Adrenal gland (tissue), 12 donors: ENCODE results near the gene LACRT. TPM values are rescaled to one million over a fixed set of nuclear protein-coding genes. Genes with fewer than 3 reads are reported as not detected.

ENCODE experiments used
- DNase-seq, 7 donors: peaks; one replicate each; pipeline ENCODE4 v3.0.0-alpha.2; 2019 to 2020
- H3K27ac ChIP-seq, 5 donors: fragments of 200-600 bp; sonication (generic) in 4 of 5; 1 replicate in 3 of 5; 2 replicates in 2 of 5; pipeline versions ENCODE4 v1.5.1 to v1.8.0; 2016 to 2020; ENCODE audit warnings: mild to moderate bottlenecking in 1 of 5
- H3K27me3 ChIP-seq: fragments of 200-600 bp; 2 replicates; pipeline ENCODE4 v1.8.0; 2021
- H3K36me3 ChIP-seq, 2 donors: fragments of 200-600 bp; replicated peaks in 1 of 2; 1 replicate in 1 of 2; 2 replicates in 1 of 2; pipeline versions ENCODE4 v1.5.1 to v1.8.0; 2018 to 2022
- H3K4me1 ChIP-seq, 2 donors: fragments of 200-600 bp; replicated peaks in 1 of 2; 1 replicate in 1 of 2; 2 replicates in 1 of 2; pipeline versions ENCODE4 v1.5.1 to v1.8.0; 2018 to 2021
- H3K4me3 ChIP-seq, 4 donors: fragments of 200-600 bp; sonication (generic) in 3 of 4; one replicate each; pipeline ENCODE4 v1.5.1; 2016 to 2018
- H3K9me3 ChIP-seq, 3 donors: fragments of 200-600 bp; sonication (generic) in 1 of 3; replicated peaks in 1 of 3; 1 replicate in 2 of 3; 2 replicates in 1 of 3; pipeline versions ENCODE4 v1.5.1 to v1.8.0; 2016 to 2021
- POLR2A ChIP-seq, 2 donors: fragments of 450-650 bp; IDR thresholded peaks; one replicate each; pipeline ENCODE4 v1.6.1; 2017; ENCODE audit warnings: antibody characterized with exemption in 2 of 2, mild to moderate bottlenecking in 2 of 2, moderate library complexity in 1 of 2
- WGBS, 4 donors: extraction: QIAGEN DNeasy Blood & Tissue Kit in 2 of 4; methylation state at CpG; one replicate each; pipeline versions ENCODE4 v1.1.5 to v1.1.7; 2013 to 2017; 5-methylcytosine and 5-hydroxymethylcytosine counted together
- intact Hi-C, 2 donors: fragments of 100-400 bp; cut with DNase I; formaldehyde crosslinking; loops; one replicate each; pipeline versions ENCODE4 v1.14.1 to v1.15.0; 2022 to 2023
- polyA plus RNA-seq, 3 donors: library from polyadenylated mRNA; stranded (reverse); fragments of 200-250 nt in 2 of 3; fragments of 350-450 nt in 1 of 3; fragmentation: Illumina TruSeq in 1 of 3; extraction: RNeasy Lipid Tissue Mini Kit (QIAGEN cat#74804) in 1 of 3; gene quantifications; one replicate each; pipeline ENCODE4 v1.2.3, GENCODE V29; 2013 to 2014
- total RNA-seq, 9 donors: library from RNA; depleted of rRNA in 4 of 9; stranded (reverse); fragments of >200 nt in 4 of 9; fragments of 120-200 nt in 1 of 9; fragmentation: NEBNext Ultra II Directional in 1 of 9; extraction: Animal tissue kit (Norgen Biotek cat#: 25700) in 1 of 9; gene quantifications; one replicate each; pipeline versions ENCODE4 v1.1.0 to v1.2.4, GENCODE V29; 2013 to 2023
- TF ChIP-seq, protein P1 (sequence below), 6 experiments: fragments of 450-650 bp in 4 of 6; fragments of 200-600 bp in 2 of 6; sonication (generic) in 1 of 6; IDR thresholded peaks; 1 replicate in 5 of 6; 2 replicates in 1 of 6; pipeline versions ENCODE4 v1.5.1 to v1.8.0; 2016 to 2021; ENCODE audit warnings: antibody characterized with exemption in 6 of 6, mild to moderate bottlenecking in 2 of 6, moderate library complexity in 1 of 6
- donor health status: healthy with polysubstance abuse.
- donor health status: Bipolar disorder and iron deficiency.
- donor health status: DM: yes; HTN: yes; CAD: no.
- donor health status: DM: no; HTN: no; CAD: no.
- donor health status: DM: no; HTN: no; CAD: no.
- donor health status: DM: yes; HTN: yes; CAD: no.

Gene LACRT
- total and polyA plus RNA-seq, 12 donors: not detected

- H3K4me3 ChIP-seq: no peak overlapping the region
- H3K9me3 ChIP-seq: no peaks in the 10 kb centered on the region
- no peaks in the 10 kb centered on the region for H3K4me1 ChIP-seq
- peaks cover 5% of the 10 kb centered on the region for H3K27me3 ChIP-seq
- DNase-seq: no peak
- no peak for TF ChIP-seq POLR2A (IDR thresholded peaks at IDR 0.05)
- TF ChIP-seq, protein P1, sequence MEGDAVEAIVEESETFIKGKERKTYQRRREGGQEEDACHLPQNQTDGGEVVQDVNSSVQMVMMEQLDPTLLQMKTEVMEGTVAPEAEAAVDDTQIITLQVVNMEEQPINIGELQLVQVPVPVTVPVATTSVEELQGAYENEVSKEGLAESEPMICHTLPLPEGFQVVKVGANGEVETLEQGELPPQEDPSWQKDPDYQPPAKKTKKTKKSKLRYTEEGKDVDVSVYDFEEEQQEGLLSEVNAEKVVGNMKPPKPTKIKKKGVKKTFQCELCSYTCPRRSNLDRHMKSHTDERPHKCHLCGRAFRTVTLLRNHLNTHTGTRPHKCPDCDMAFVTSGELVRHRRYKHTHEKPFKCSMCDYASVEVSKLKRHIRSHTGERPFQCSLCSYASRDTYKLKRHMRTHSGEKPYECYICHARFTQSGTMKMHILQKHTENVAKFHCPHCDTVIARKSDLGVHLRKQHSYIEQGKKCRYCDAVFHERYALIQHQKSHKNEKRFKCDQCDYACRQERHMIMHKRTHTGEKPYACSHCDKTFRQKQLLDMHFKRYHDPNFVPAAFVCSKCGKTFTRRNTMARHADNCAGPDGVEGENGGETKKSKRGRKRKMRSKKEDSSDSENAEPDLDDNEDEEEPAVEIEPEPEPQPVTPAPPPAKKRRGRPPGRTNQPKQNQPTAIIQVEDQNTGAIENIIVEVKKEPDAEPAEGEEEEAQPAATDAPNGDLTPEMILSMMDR (IDR thresholded peaks at IDR 0.05): no peak
- intact Hi-C loops: loop anchor here in 1 of 2 donors (10.0 kb wide), 1 partner anchor 371 kb away; no protein-coding TSS in a partner anchor
- WGBS, 4 donors: 56 to 72% (median 68%) methylated on average over 4 to 5 of the region's 5 CpGs
- no peak overlapping the region for H3K27ac ChIP-seq
- H3K36me3 ChIP-seq: no peaks in the 10 kb centered on the region
Measured at GRCh38 chr12:54593725-54594124, 41.0 kb downstream of the LACRT start.

- Histone ChIP-seq H3K27ac (no peak overlapping the region), H3K36me3 (no peaks in the 10 kb centered on the region), H3K9me3 (no peaks in the 10 kb centered on the region), H3K4me1 (peaks cover 0 to 2% of the 10 kb centered on the region in 2 donors), H3K4me3 (no peak overlapping the region), H3K27me3 (no peaks in the 10 kb centered on the region)
- 62 to 79% (median 64%) methylated on average over 2 to 4 of the region's 4 CpGs for WGBS, 4 donors
- intact Hi-C loops: loop anchor here in 1 of 2 donors (10.0 kb wide), 1 partner anchor 372 kb away; no protein-coding TSS in a partner anchor
- no peak for DNase-seq
- no peak for TF ChIP-seq POLR2A (IDR thresholded peaks at IDR 0.05)
- TF ChIP-seq, protein P1 (IDR thresholded peaks at IDR 0.05): no peak
Measured at GRCh38 chr12:54593135-54593534, 41.6 kb downstream of the LACRT start.

- no peak overlapping the region for H3K4me3 ChIP-seq
- TF ChIP-seq, protein P1 (IDR thresholded peaks at IDR 0.05): no peak
- TF ChIP-seq POLR2A (IDR thresholded peaks at IDR 0.05): no peak
- no peak overlapping the region for H3K27ac ChIP-seq
- WGBS, 4 donors: 80 to 90% (median 82%) methylated on average over 2 of the region's 2 CpGs
- H3K9me3 ChIP-seq: no peaks in the 10 kb centered on the region
- DNase-seq: no peak
- no peaks in the 10 kb centered on the region for H3K36me3 ChIP-seq
- intact Hi-C loops: loop anchor here in 1 of 2 donors (10.0 kb wide), 1 partner anchor 372 kb away; no protein-coding TSS in a partner anchor
- H3K4me1 ChIP-seq: peaks cover 0 to 4% of the 10 kb centered on the region in 2 donors
- H3K27me3 ChIP-seq: no peaks in the 10 kb centered on the region
Measured at GRCh38 chr12:54592316-54592715, 42.4 kb downstream of the LACRT start.

GRCh38 chr12:54590978-54591591, 43.6 kb downstream of the LACRT start:
- DNase-seq: no peak
- no peaks in the 10 kb centered on the region for H3K36me3 ChIP-seq
- 60 to 78% (median 74%) methylated on average over 7 of the region's 7 CpGs for WGBS, 4 donors
- intact Hi-C loops: loop anchor here in 1 of 2 donors (10.0 kb wide), 1 partner anchor 374 kb away; no protein-coding TSS in a partner anchor
- no peak overlapping the region for H3K27ac ChIP-seq
- no peak for TF ChIP-seq POLR2A (IDR thresholded peaks at IDR 0.05)
- TF ChIP-seq, protein P1 (IDR thresholded peaks at IDR 0.05): no peak
- H3K27me3 ChIP-seq: no peaks in the 10 kb centered on the region
- peaks cover 0 to 4% of the 10 kb centered on the region in 2 donors for H3K4me1 ChIP-seq
- no peaks in the 10 kb centered on the region for H3K9me3 ChIP-seq
- H3K4me3 ChIP-seq: no peak overlapping the region
